ENCODE data around the gene XRCC6. TPM values are rescaled to one million over a fixed set of nuclear protein-coding genes. Genes with fewer than 3 reads are reported as not detected.

The XRCC6 gene
- total and polyA plus RNA-seq, 2 of the 4 experiments (the other 2 are of a cell fraction): 202 to 401 TPM

- 96% methylated on average over 10 of the region's 12 CpGs; no CpG with 5 or more reads in 1 of the 2 experiments for WGBS, 2 experiments (ENCODE audit: extremely low coverage in 2 of 2, insufficient read length in 1 of 2)
- Histone ChIP-seq H4K20me1 (ENCODE audit: insufficient read depth, low read length) (peaks cover 3% of the 10 kb centered on the region), H3K56ac (ENCODE audit: extremely low read depth, insufficient read depth, low read length) (no peak overlapping the region), H3K4ac (ENCODE audit: low read depth, low read length) (no peak overlapping the region), H3K4me1 (ENCODE audit: control insufficient read depth, insufficient read depth, low read length) (peaks cover 7% of the 10 kb centered on the region; the same call in 1 of the 2 replicates), H2AK9ac (replicated peaks; ENCODE audit: low read depth, low read length, poor library complexity) (no peak overlapping the region), H3K18ac (ENCODE audit: low read depth, low read length) (no peak overlapping the region), H2AK5ac (ENCODE audit: low read depth, low read length) (no peak overlapping the region), H2BK5ac (ENCODE audit: low read depth, low read length, poor library complexity, severe bottlenecking) (no peak overlapping the region), H3K9me3 (ENCODE audit: control insufficient read depth, insufficient read depth, low read length) (no peaks in the 10 kb centered on the region), H3K9ac (ENCODE audit: low read depth, low read length) (no peak overlapping the region), H3K14ac (replicated peaks; ENCODE audit: low read depth, low read length) (no peak overlapping the region), H3K23ac (ENCODE audit: low read depth, low read length) (no peak overlapping the region), H3K27ac (ENCODE audit: insufficient read depth, low read length) (no peak overlapping the region), H3K36me3 (ENCODE audit: control insufficient read depth, insufficient read depth, low read length) (peaks cover 72% of the 10 kb centered on the region), H3K27me3 (ENCODE audit: control insufficient read depth, insufficient read depth, low read length) (no peaks in the 10 kb centered on the region), H2BK120ac (ENCODE audit: low read depth, low read length) (no peak overlapping the region), H3K4me3 (ENCODE audit: insufficient read depth, low read depth, low read length) (no peak overlapping the region), H3K79me1 (ENCODE audit: low read depth in 1 of 2, low read length in 2 of 2) (peaks cover 7 to 46% of the 10 kb centered on the region in 2 experiments), H2BK15ac (ENCODE audit: low read depth, low read length) (no peak overlapping the region), H2AFZ (replicated peaks; ENCODE audit: low read length, poor library complexity) (no peak overlapping the region), H4K8ac (ENCODE audit: low read depth in 2 of 2, low read length in 2 of 2) (no peak overlapping the region), H3K4me2 (ENCODE audit: low read depth, low read length) (no peak overlapping the region), H3K9me1 (ENCODE audit: insufficient read depth, low read length) (no peaks in the 10 kb centered on the region; the same call in 1 of the 2 replicates), H4K5ac (ENCODE audit: low read depth, low read length) (no peak overlapping the region), H2BK20ac (ENCODE audit: low read depth, low read length) (no peak overlapping the region), H4K91ac (ENCODE audit: insufficient read depth, low read depth, low read length) (no peak overlapping the region)
- intact Hi-C loops (cut with micrococcal nuclease) (no loop called here), in situ Hi-C loops (cut with MboI; ENCODE audit: low sequenced_read_pairs) (no loop called here), dilution Hi-C loops (cut with HindIII; ENCODE audit: low sequenced_read_pairs, unreplicated experiment) (no loop called here)
- ChIA-PET POLR2A (ENCODE audit: unreplicated experiment) (no interaction called here), CTCF (no interaction called here)
- no peak for ATAC-seq (ENCODE audit: low read depth)
- no peak for DNase-seq
- TF ChIP-seq RAD21 (IDR thresholded peaks at IDR 0.05; ENCODE audit: low read length) (no peak), MAFK (IDR thresholded peaks at IDR 0.05; ENCODE audit: low read depth, low read length) (no peak), NFE2L2 (IDR thresholded peaks at IDR 0.05; ENCODE audit: low read depth, low read length) (no peak), USF2 (IDR thresholded peaks at IDR 0.05; ENCODE audit: low read depth, low read length) (no peak), MXI1 (IDR thresholded peaks at IDR 0.05; ENCODE audit: borderline replicate concordance, low read depth, low read length) (no peak), FOS (IDR thresholded peaks at IDR 0.05; ENCODE audit: low read depth, low read length) (no peak), CHD1 (IDR thresholded peaks at IDR 0.05; ENCODE audit: low read depth, low read length) (no peak), MAZ (IDR thresholded peaks at IDR 0.05; ENCODE audit: borderline replicate concordance, low read depth, low read length) (no peak), RCOR1 (IDR thresholded peaks at IDR 0.05; ENCODE audit: insufficient replicate concordance, low read length) (no peak)
- BruUV-seq (replicated peaks): no TSS peak
Measured at GRCh38 chr22:41579297-41579996, 41.6 kb upstream of the XRCC6 start.
